H1 (cell line): ENCODE results near the gene SCARB1. TPM values are rescaled to one million over a fixed set of nuclear protein-coding genes. Genes with fewer than 3 reads are reported as not detected.

Source experiments
- CTCF ChIA-PET: fragments of 300-600 bp; sonication (Branson Sonifier 250); formaldehyde crosslinking; loops from one replicate; lab custom pipeline; 2021; ENCODE audit not compliant: partially characterized antibody; lab: Charles Lee
- POLR2A ChIA-PET: fragments of 300-600 bp; sonication (Branson Sonifier 250); formaldehyde crosslinking; loops from one replicate; lab custom pipeline; 2021; ENCODE audit warnings: inconsistent platforms; ENCODE audit not compliant: partially characterized antibody; lab: Charles Lee
- DNase-seq, 2 experiments: peaks; one replicate each; pipeline versions ENCODE4 v3.0.0 to v3.0.0-alpha.2; 2010 to 2022; ENCODE audit warnings: low spot score in 2 of 2, low read depth in 1 of 2, mixed read lengths in 1 of 2
- FAIRE-seq: peaks from 2 replicates; lab custom pipeline; 2011; peaks lifted over from hg19 to GRCh38; lab: Jason Lieb, UNC
- H2AFZ ChIP-seq: 2 replicates; pipeline ENCODE4 v1.8.1; 2012; ENCODE audit warnings: low read length, inconsistent platforms
- H2AK5ac ChIP-seq: 2 replicates; pipeline ENCODE4 v1.6.1; 2013; ENCODE audit warnings: low read depth, low read length
- H2BK120ac ChIP-seq: replicated peaks from 2 replicates; pipeline ENCODE3; 2013; ENCODE audit warnings: low read depth, low read length, inconsistent platforms
- H2BK12ac ChIP-seq: 2 replicates; pipeline ENCODE4 v1.6.1; 2013; ENCODE audit warnings: low read depth, low read length
- H2BK15ac ChIP-seq: 2 replicates; pipeline ENCODE4 v1.6.1; 2013; ENCODE audit warnings: low read length
- H2BK20ac ChIP-seq: 2 replicates; pipeline ENCODE4 v1.6.1; 2013; ENCODE audit warnings: low read length
- H2BK5ac ChIP-seq: 2 replicates; pipeline ENCODE4 v1.6.1; 2013; ENCODE audit warnings: low read depth, low read length
- H3K14ac ChIP-seq: 2 replicates; pipeline ENCODE4 v1.6.1; 2013; ENCODE audit warnings: inconsistent platforms; ENCODE audit not compliant: insufficient read length
- H3K18ac ChIP-seq: 2 replicates; pipeline ENCODE4 v1.6.1; 2013; ENCODE audit warnings: low read length; ENCODE audit errors: extremely low read depth
- H3K23ac ChIP-seq: 2 replicates; pipeline ENCODE4 v1.6.1; 2013; ENCODE audit warnings: inconsistent platforms; ENCODE audit not compliant: insufficient read length
- H3K23me2 ChIP-seq: 2 replicates; pipeline ENCODE4 v1.6.1; 2013; ENCODE audit warnings: low read depth, low read length
- H3K27ac ChIP-seq: 2 replicates; pipeline ENCODE4 v1.6.1; 2011; ENCODE audit warnings: low read depth, low read length, inconsistent platforms
- H3K27me3 ChIP-seq, 4 experiments: replicated peaks in 1 of 4; 1 replicate in 1 of 4; 2 replicates in 3 of 4; pipeline versions ENCODE4 v1.6.1 to v1.8.1; 2011 to 2013; ENCODE audit warnings: low read length in 3 of 4, mild to moderate bottlenecking in 3 of 4, inconsistent platforms in 2 of 4, mixed read lengths in 2 of 4, moderate library complexity in 1 of 4; ENCODE audit not compliant: control insufficient read depth in 3 of 4, insufficient read depth in 3 of 4; ENCODE audit errors: extremely low read depth in 1 of 4
- H3K36me3 ChIP-seq, 4 experiments: 2 replicates each; pipeline versions ENCODE4 v1.6.1 to v1.8.1; 2011 to 2013; ENCODE audit warnings: mild to moderate bottlenecking in 4 of 4, low read length in 3 of 4, moderate library complexity in 2 of 4, control low read depth in 1 of 4, inconsistent platforms in 1 of 4; ENCODE audit not compliant: insufficient read depth in 4 of 4, control insufficient read depth in 2 of 4
- H3K4ac ChIP-seq: replicated peaks from 2 replicates; pipeline ENCODE3; 2013; ENCODE audit warnings: low read length, low read depth, mixed read lengths, inconsistent platforms; ENCODE audit not compliant: insufficient read length
- H3K4me1 ChIP-seq, 4 experiments: replicated peaks in 1 of 4; 1 replicate in 1 of 4; 2 replicates in 3 of 4; pipeline versions ENCODE4 v1.6.1 to v1.8.1; 2011 to 2013; ENCODE audit warnings: low read length in 3 of 4, inconsistent platforms in 2 of 4, mixed read lengths in 1 of 4; ENCODE audit not compliant: insufficient read depth in 4 of 4, control insufficient read depth in 3 of 4
- H3K4me2 ChIP-seq, 2 experiments: 2 replicates each; pipeline versions ENCODE4 v1.6.1 to v1.8.1; 2011 to 2013; ENCODE audit warnings: low read depth in 2 of 2, low read length in 2 of 2, control low read depth in 1 of 2, inconsistent platforms in 1 of 2, mild to moderate bottlenecking in 1 of 2; ENCODE audit not compliant: insufficient read depth in 1 of 2
- H3K4me3 ChIP-seq, 4 experiments: fragments of 200-600, 300-600 bp in 1 of 4; sonication (generic), shearing (Covaris generic), sonication (Bioruptor Twin) in 1 of 4; 2 replicates each; pipeline versions ENCODE4 v1.5.1 to v1.8.1; 2011 to 2016; ENCODE audit warnings: low read length in 4 of 4, low read depth in 3 of 4, control low read depth in 2 of 4, inconsistent platforms in 2 of 4, mild to moderate bottlenecking in 2 of 4, mixed read lengths in 1 of 4, moderate library complexity in 1 of 4; ENCODE audit not compliant: insufficient read depth in 2 of 4; ENCODE audit errors: extremely low read depth in 1 of 4
- H3K56ac ChIP-seq: replicated peaks from 2 replicates; pipeline ENCODE3; 2013; ENCODE audit warnings: low read depth, mild to moderate bottlenecking, mixed read lengths, low read length, inconsistent platforms; ENCODE audit not compliant: insufficient read length
- H3K79me1 ChIP-seq: 2 replicates; pipeline ENCODE4 v1.6.1; 2013; ENCODE audit warnings: low read depth, low read length, control low read depth
- H3K79me2 ChIP-seq, 2 experiments: 2 replicates each; pipeline versions ENCODE4 v1.6.1 to v1.8.1; 2012 to 2013; ENCODE audit warnings: low read length in 2 of 2, mild to moderate bottlenecking in 2 of 2, inconsistent platforms in 1 of 2; ENCODE audit not compliant: insufficient read depth in 2 of 2, control insufficient read depth in 1 of 2
- H3K9ac ChIP-seq, 4 experiments: replicated peaks in 1 of 4; 1 replicate in 1 of 4; 2 replicates in 3 of 4; pipeline versions ENCODE4 v1.6.1 to v1.8.1; 2011 to 2013; ENCODE audit warnings: low read depth in 3 of 4, low read length in 3 of 4, control low read depth in 2 of 4, mild to moderate bottlenecking in 2 of 4, moderate library complexity in 2 of 4, inconsistent platforms in 1 of 4; ENCODE audit errors: extremely low read depth in 1 of 4
- H3K9me3 ChIP-seq, 2 experiments: 2 replicates each; pipeline versions ENCODE4 v1.6.1 to v1.8.1; 2012 to 2013; ENCODE audit warnings: mild to moderate bottlenecking in 2 of 2, moderate library complexity in 2 of 2, control low read depth in 1 of 2, inconsistent platforms in 1 of 2, low read depth in 1 of 2, low read length in 1 of 2, mixed read lengths in 1 of 2; ENCODE audit not compliant: insufficient read depth in 2 of 2
- H4K20me1 ChIP-seq, 2 experiments: replicated peaks in 1 of 2; 2 replicates each; pipeline versions ENCODE3 to v1.8.1; 2011 to 2013; ENCODE audit warnings: inconsistent platforms in 2 of 2, low read length in 2 of 2, mild to moderate bottlenecking in 1 of 2; ENCODE audit not compliant: insufficient read depth in 2 of 2, control insufficient read depth in 1 of 2
- H4K5ac ChIP-seq: 2 replicates; pipeline ENCODE4 v1.6.1; 2013; ENCODE audit warnings: low read length, low read depth, mixed read lengths, inconsistent platforms; ENCODE audit not compliant: insufficient read length
- H4K8ac ChIP-seq: 2 replicates; pipeline ENCODE4 v1.8.0; 2013; ENCODE audit warnings: mild to moderate bottlenecking, moderate library complexity, low read length, inconsistent platforms; ENCODE audit not compliant: insufficient read depth; ENCODE audit errors: extremely low read depth
- H4K91ac ChIP-seq: replicated peaks from 2 replicates; pipeline ENCODE3; 2013; ENCODE audit warnings: low read length, mixed read lengths, inconsistent platforms; ENCODE audit not compliant: insufficient read length
- EZH2 ChIP-seq: fragments of 200-600 bp; sonication (generic); IDR thresholded peaks from 2 replicates; pipeline ENCODE4 v1.7.1; 2012; ENCODE audit warnings: low read depth, mild to moderate bottlenecking, moderate library complexity, low read length, inconsistent platforms; ENCODE audit not compliant: severe bottlenecking
- FOSL1 ChIP-seq: IDR thresholded peaks from 2 replicates; pipeline ENCODE4 v1.6.1; 2011; ENCODE audit warnings: mild to moderate bottlenecking, low read depth, low read length, moderate library complexity; ENCODE audit not compliant: insufficient read depth
- POLR2A ChIP-seq, 2 experiments: IDR thresholded peaks; 1 replicate in 1 of 2; 2 replicates in 1 of 2; pipeline ENCODE4 v1.6.1; 2011; ENCODE audit warnings: low read depth in 2 of 2, low read length in 2 of 2, mild to moderate bottlenecking in 2 of 2; ENCODE audit errors: control extremely low read depth in 1 of 2
- whole genome bisulfite sequencing, 2 experiments: shearing (Covaris generic) in 1 of 2; methylation state at CpG; one replicate each; pipeline versions ENCODE4 v1.1.6 to v1.1.7; 2013 to 2015; ENCODE audit warnings: low lambda C conversion rate in 2 of 2, mixed read lengths in 2 of 2, inconsistent platforms in 1 of 2, low coverage in 1 of 2, missing lambda C conversion rate in 1 of 2; ENCODE audit not compliant: insufficient replicate concordance in 2 of 2, insufficient coverage in 1 of 2, insufficient read length in 1 of 2; ENCODE audit errors: extremely low coverage in 1 of 2, missing lambda C conversion rate in 1 of 2; 5-methylcytosine and 5-hydroxymethylcytosine counted together
- polyA plus RNA-seq, 7 experiments: library from polyadenylated mRNA; depleted of rRNA in 3 of 7; stranded (reverse) in 5 of 7; unstranded in 2 of 7; fragments of >200 nt in 5 of 7; fragments of 200-250 nt in 2 of 7; gene quantifications; 1 replicate in 5 of 7; 2 replicates in 1 of 7; 4 replicates in 1 of 7; pipeline versions ENCODE4 v1.2.1 to v1.2.3, GENCODE V29; 2011 to 2013; ENCODE audit warnings: missing spikeins in 2 of 7, mixed read lengths in 2 of 7
- total RNA-seq: library from RNA; stranded (reverse); fragmentation: NEBNext Ultra II Directional; extraction: Animal tissue kit (Norgen Biotek cat#: 25700); gene quantifications from 2 replicates; pipeline ENCODE4 v1.2.1, GENCODE V29; 2021
- TF ChIP-seq, protein P1 (sequence below): IDR thresholded peaks from 2 replicates; pipeline ENCODE4 v1.6.1; 2011; ENCODE audit warnings: low read length, improper control_type of control experiment

SCARB1 gene
- total and polyA plus RNA-seq, 2 of the 8 experiments (the other 6 are each of a cell fraction or from before 2014, with no cell fraction given) = 45.3 to 57.1 TPM

DNA sequence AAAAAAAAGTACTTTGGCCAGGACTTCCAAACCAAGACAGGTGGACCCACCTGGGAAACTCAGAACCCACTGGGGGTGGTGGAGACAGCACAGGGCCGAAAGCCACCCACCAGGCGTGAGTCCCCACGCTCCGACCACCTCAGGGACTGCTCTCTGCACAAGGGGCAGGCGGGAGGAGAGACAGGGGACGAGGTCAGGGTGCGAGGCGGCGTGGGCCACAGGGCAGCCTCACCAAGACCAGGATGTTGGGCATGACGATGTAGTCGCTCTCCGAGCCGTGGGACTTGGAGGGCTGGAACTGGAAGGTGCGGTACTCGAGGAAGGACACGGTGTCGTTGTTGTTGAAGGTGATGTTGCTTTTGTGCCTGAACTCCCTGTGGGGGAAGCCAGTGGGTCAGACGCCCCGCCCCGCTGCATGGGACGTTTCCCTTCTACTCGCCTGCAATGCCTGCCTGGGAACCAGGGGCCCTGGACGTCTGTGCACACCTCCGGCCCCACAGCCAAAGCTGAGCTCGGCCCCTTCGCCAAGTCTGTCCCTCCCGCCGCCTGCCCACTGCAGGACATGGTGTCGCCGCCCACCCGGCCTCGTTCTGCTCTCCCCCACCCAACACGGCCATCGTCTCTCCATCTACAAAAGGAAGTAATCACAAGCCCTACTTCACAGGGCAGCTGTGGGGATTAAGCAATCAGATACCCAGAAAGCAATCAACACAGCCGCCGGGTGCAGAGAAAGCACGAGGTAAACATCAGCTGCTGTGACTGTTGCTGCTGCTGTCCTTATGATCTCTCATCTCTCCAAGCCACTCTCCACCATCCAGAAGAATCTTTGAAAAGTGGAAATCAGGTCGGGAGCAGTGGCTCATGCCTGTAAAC lies 48.7 kb downstream of the SCARB1 start:
- no peak overlapping the region for H3K18ac ChIP-seq
- no peak overlapping the region for H3K56ac ChIP-seq
- no peaks in the 10 kb centered on the region for H3K9me3 ChIP-seq
- H3K4ac ChIP-seq = no peak overlapping the region
- no peak for DNase-seq
- no peaks in the 10 kb centered on the region; a peak in 1 of 7 replicates for H3K4me1 ChIP-seq
- H4K5ac ChIP-seq = no peak overlapping the region
- H2BK5ac ChIP-seq = peak overlapping the region; percentile 52; the same call in 1 of the 2 replicates
- no peaks in the 10 kb centered on the region for H3K27me3 ChIP-seq
- no peak overlapping the region for H3K4me3 ChIP-seq
- H2AFZ ChIP-seq = no peak overlapping the region
- H3K14ac ChIP-seq = no peak overlapping the region
- no peak overlapping the region for H2BK12ac ChIP-seq
- H3K4me2 ChIP-seq = no peak overlapping the region
- H2BK120ac ChIP-seq = no peak overlapping the region
- H3K79me1 ChIP-seq = peaks cover 5% of the 10 kb centered on the region; the same call in 1 of the 2 replicates
- H3K23me2 ChIP-seq = no peaks in the 10 kb centered on the region
- ChIA-PET POLR2A (no interaction called here), CTCF (no interaction called here)
- H3K9ac ChIP-seq = no peak overlapping the region
- no peak overlapping the region for H2BK15ac ChIP-seq
- WGBS, 2 experiments = 92% methylated on average over 31 of the region's 38 CpGs; no CpG with 5 or more reads in 1 of the 2 experiments
- H3K23ac ChIP-seq = no peak overlapping the region
- H2BK20ac ChIP-seq = no peak overlapping the region
- no peak overlapping the region for H4K8ac ChIP-seq
- H3K79me2 ChIP-seq = no peaks in the 10 kb centered on the region
- no peak for FAIRE-seq
- no peak for TF ChIP-seq FOSL1
- TF ChIP-seq, protein P1, sequence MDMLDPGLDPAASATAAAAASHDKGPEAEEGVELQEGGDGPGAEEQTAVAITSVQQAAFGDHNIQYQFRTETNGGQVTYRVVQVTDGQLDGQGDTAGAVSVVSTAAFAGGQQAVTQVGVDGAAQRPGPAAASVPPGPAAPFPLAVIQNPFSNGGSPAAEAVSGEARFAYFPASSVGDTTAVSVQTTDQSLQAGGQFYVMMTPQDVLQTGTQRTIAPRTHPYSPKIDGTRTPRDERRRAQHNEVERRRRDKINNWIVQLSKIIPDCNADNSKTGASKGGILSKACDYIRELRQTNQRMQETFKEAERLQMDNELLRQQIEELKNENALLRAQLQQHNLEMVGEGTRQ = no peak
- TF ChIP-seq EZH2 = no peak
- TF ChIP-seq POLR2A (IDR thresholded peaks at IDR 0.05; ENCODE audit: control extremely low read depth in 1 of 2, low read depth in 2 of 2, low read length in 2 of 2) = no peak
- H4K91ac ChIP-seq = no peak overlapping the region
- peaks cover 4 to 10% of the 10 kb centered on the region in 2 experiments for H4K20me1 ChIP-seq
- no peak overlapping the region for H3K27ac ChIP-seq
- peaks cover 0 to 5% (median 2%) of the 10 kb centered on the region in 4 experiments; a peak in 3 of 8 replicates for H3K36me3 ChIP-seq
- H2AK5ac ChIP-seq = no peak overlapping the region
